ENCODE results near the gene HELB. TPM values are rescaled to one million over a fixed set of nuclear protein-coding genes. Genes with fewer than 3 reads are reported as not detected.
"Not testable (repeated sequence)": the region's sequence is repeated elsewhere in the genome, so short reads cannot be mapped to it uniquely, and the experiment has no call there.

Gene HELB
- total RNA-seq, 1 donor from 2014 or later = 0.89 TPM

- intact Hi-C loops (cut with DNase I) = loop anchor here (5.0 kb wide), 1 partner anchor 56 kb away; no protein-coding TSS in a partner anchor
- DNase-seq (ENCODE audit: missing footprints) (no peak), ATAC-seq (no peak)
Measured at GRCh38 chr12:66296176-66296683, 6.1 kb upstream of the HELB start.

- intact Hi-C loops (cut with DNase I) = loop anchor here (5.0 kb wide), 1 partner anchor 55 kb away; no protein-coding TSS in a partner anchor
- ATAC-seq (no peak), DNase-seq (ENCODE audit: missing footprints) (no peak)
Measured at GRCh38 chr12:66297080-66297479, 5.2 kb upstream of the HELB start.

GRCh38 chr12:66297923-66298322 is 4.4 kb upstream of the HELB start:
- DNase-seq (ENCODE audit: missing footprints) (no peak), ATAC-seq (no peak)
- intact Hi-C loops (cut with DNase I) = loop anchor here (5.0 kb wide), 1 partner anchor 54 kb away; no protein-coding TSS in a partner anchor

- intact Hi-C loops (cut with DNase I) = no loop called here
- no peak for DNase-seq (ENCODE audit: missing footprints)
Measured at GRCh38 chr12:66302827-66303169, 505 bp downstream of the HELB start.

GRCh38 chr12:66303316-66303804 is 1.1 kb downstream of the HELB start:
- DNase-seq (ENCODE audit: missing footprints); intact Hi-C loops (cut with DNase I); ATAC-seq: not testable (repeated sequence)

More at GRCh38 chr12:66302827-66303169, 505 bp downstream of the HELB start:
- ATAC-seq = no peak

- ATAC-seq (no peak), DNase-seq (ENCODE audit: missing footprints) (no peak)
- intact Hi-C loops (cut with DNase I) = no loop called here
Measured at GRCh38 chr12:66304296-66304900, 2.1 kb downstream of the HELB start.

GRCh38 chr12:66309606-66310005 is 7.3 kb downstream of the HELB start:
- intact Hi-C loops (cut with DNase I) = no loop called here
- no peak for DNase-seq (ENCODE audit: missing footprints)
- ATAC-seq = no peak

- no peak for ATAC-seq
- intact Hi-C loops (cut with DNase I) = no loop called here
Measured at GRCh38 chr12:66312189-66312588, 9.9 kb downstream of the HELB start.

GRCh38 chr12:66314278-66314677 is 12.0 kb downstream of the HELB start:
- intact Hi-C loops (cut with DNase I) = no loop called here
- no peak for ATAC-seq

More at GRCh38 chr12:66312189-66312588, 9.9 kb downstream of the HELB start:
- no peak for DNase-seq (ENCODE audit: missing footprints)

GRCh38 chr12:66319266-66319954 is 17.1 kb downstream of the HELB start:
- intact Hi-C loops (cut with DNase I) = no loop called here
- no peak for ATAC-seq
- no peak for DNase-seq (ENCODE audit: missing footprints)

More at GRCh38 chr12:66314278-66314677, 12.0 kb downstream of the HELB start:
- no peak for DNase-seq (ENCODE audit: missing footprints)

- ATAC-seq = no peak
- intact Hi-C loops (cut with DNase I) = no loop called here
- DNase-seq (ENCODE audit: missing footprints) = no peak
Measured at GRCh38 chr12:66320996-66321395, 18.7 kb downstream of the HELB start.

GRCh38 chr12:66321435-66321834 is 19.1 kb downstream of the HELB start:
- ATAC-seq = no peak
- intact Hi-C loops (cut with DNase I) = no loop called here

GRCh38 chr12:66323017-66323416 is 20.7 kb downstream of the HELB start:
- no peak for ATAC-seq
- intact Hi-C loops (cut with DNase I) = no loop called here

More at GRCh38 chr12:66321435-66321834, 19.1 kb downstream of the HELB start:
- DNase-seq (ENCODE audit: missing footprints) = no peak

GRCh38 chr12:66329941-66330340 is 27.6 kb downstream of the HELB start:
- intact Hi-C loops (cut with DNase I) = no loop called here
- ATAC-seq (no peak), DNase-seq (ENCODE audit: missing footprints) (no peak)

More at GRCh38 chr12:66323017-66323416, 20.7 kb downstream of the HELB start:
- no peak for DNase-seq (ENCODE audit: missing footprints)

GRCh38 chr12:66331016-66331415 is 28.7 kb downstream of the HELB start:
- ATAC-seq = no peak
- DNase-seq (ENCODE audit: missing footprints) = no peak
- intact Hi-C loops (cut with DNase I) = no loop called here

GRCh38 chr12:66331814-66332213 is 29.5 kb downstream of the HELB start:
- intact Hi-C loops (cut with DNase I) = no loop called here
- DNase-seq (ENCODE audit: missing footprints) (no peak), ATAC-seq (no peak)

- intact Hi-C loops (cut with DNase I) = no loop called here
- ATAC-seq = no peak
- DNase-seq (ENCODE audit: missing footprints) = no peak
Measured at GRCh38 chr12:66335746-66336145, 33.5 kb downstream of the HELB start.

- ATAC-seq (no peak), DNase-seq (ENCODE audit: missing footprints) (no peak)
- intact Hi-C loops (cut with DNase I) = no loop called here
Measured at GRCh38 chr12:66337381-66338010, 35.2 kb downstream of the HELB start.

- DNase-seq (ENCODE audit: missing footprints) = no peak
- no peak for ATAC-seq
- intact Hi-C loops (cut with DNase I) = no loop called here
Measured at GRCh38 chr12:66340131-66340530, 37.8 kb downstream of the HELB start.

Data from Right ventricle myocardium inferior (tissue), 1 donor.